ENCODE measurements around the gene SLC37A4.
"Not testable (repeated sequence)": the region's sequence is repeated elsewhere in the genome, so short reads cannot be mapped to it uniquely, and the experiment has no call there.

The SLC37A4 gene

GRCh38 chr11:119030329-119031047 is at the start of gene SLC37A4:
TSS of gene SLC37A4 (minus strand) at chr11:119030877.
- Histone ChIP-seq H3K27me3 (ENCODE audit: control insufficient read depth, insufficient read depth, low read length) (no peaks in the 10 kb centered on the region), H3K9ac (ENCODE audit: low read length) (peak within 1 kb of the TSS; percentile 84), H3K36me3 (ENCODE audit: control insufficient read depth, insufficient read depth, low read length) (peaks cover 37% of the 10 kb centered on the region), H3K4me1 (ENCODE audit: control insufficient read depth, insufficient read depth, low read length) (peaks cover 17% of the 10 kb centered on the region), H3K27ac (ENCODE audit: low read depth, low read length) (peak within 1 kb of the TSS; percentile 77), H3K4me3 (ENCODE audit: low read depth, low read length) (peak within 1 kb of the TSS; percentile 96), H3K9me3 (ENCODE audit: control insufficient read depth, insufficient read depth, low read depth, low read length) (no peaks in the 10 kb centered on the region)

DNA sequence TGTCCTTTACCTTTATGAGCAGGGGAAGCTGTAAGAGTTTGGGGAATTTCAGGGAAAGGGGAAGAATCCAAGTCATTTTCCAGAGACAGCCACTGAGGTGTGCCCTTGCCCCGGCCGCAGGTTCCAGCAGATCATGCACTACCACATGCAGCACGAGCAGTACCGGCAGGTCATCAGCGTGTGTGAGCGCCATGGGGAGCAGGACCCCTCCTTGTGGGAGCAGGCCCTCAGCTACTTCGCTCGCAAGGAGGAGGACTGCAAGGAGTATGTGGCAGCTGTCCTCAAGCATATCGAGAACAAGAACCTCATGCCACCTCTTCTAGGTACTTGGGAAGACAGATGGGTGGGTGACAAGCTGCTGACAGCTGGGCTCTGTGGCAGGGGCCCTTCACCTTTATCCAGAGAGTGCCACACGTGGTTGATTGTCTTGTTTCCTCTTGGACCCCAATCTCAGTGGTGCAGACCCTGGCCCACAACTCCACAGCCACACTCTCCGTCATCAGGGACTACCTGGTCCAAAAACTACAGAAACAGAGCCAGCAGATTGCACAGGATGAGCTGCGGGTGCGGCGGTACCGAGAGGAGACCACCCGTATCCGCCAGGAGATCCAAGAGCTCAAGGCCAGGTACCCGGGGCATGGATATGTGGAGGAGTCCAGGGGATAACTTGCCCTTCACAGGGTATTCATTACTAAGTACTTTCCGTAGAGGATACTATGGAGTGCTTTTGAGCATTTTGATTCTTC is 48.2 kb upstream of the SLC37A4 start:
- H3K9me3 ChIP-seq (ENCODE audit: control insufficient read depth, insufficient read depth, low read depth, low read length): no peaks in the 10 kb centered on the region
- H3K27me3 ChIP-seq (ENCODE audit: control insufficient read depth, insufficient read depth, low read length): no peaks in the 10 kb centered on the region
- H3K36me3 ChIP-seq (ENCODE audit: control insufficient read depth, insufficient read depth, low read length): peaks cover 66% of the 10 kb centered on the region
- H3K4me1 ChIP-seq (ENCODE audit: control insufficient read depth, insufficient read depth, low read length): no peaks in the 10 kb centered on the region
- H3K4me3 ChIP-seq (ENCODE audit: low read depth, low read length): no peak overlapping the region
- H3K9ac ChIP-seq (ENCODE audit: low read length): no peak overlapping the region
- no peak overlapping the region for H3K27ac ChIP-seq (ENCODE audit: low read depth, low read length)

DNA sequence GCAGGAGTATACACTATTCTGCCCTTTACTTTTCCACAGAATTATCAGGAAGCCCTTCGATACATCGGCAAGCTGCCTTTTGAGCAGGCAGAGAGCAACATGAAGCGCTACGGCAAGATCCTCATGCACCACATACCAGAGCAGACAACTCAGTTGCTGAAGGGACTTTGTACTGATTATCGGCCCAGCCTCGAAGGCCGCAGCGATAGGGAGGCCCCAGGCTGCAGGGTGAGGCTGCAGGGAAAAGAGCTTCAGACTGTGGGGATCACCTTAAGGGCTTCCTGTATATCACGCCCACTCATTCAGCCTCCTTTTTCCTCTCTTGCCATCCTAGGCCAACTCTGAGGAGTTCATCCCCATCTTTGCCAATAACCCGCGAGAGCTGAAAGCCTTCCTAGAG is 47.2 kb upstream of the SLC37A4 start:
- Histone ChIP-seq H3K4me1 (ENCODE audit: control insufficient read depth, insufficient read depth, low read length) (no peaks in the 10 kb centered on the region), H3K4me3 (ENCODE audit: low read depth, low read length) (no peak overlapping the region), H3K9me3 (ENCODE audit: control insufficient read depth, insufficient read depth, low read depth, low read length) (no peaks in the 10 kb centered on the region), H3K9ac (ENCODE audit: low read length) (no peak overlapping the region), H3K27ac (ENCODE audit: low read depth, low read length) (no peak overlapping the region), H3K27me3 (ENCODE audit: control insufficient read depth, insufficient read depth, low read length) (no peaks in the 10 kb centered on the region), H3K36me3 (ENCODE audit: control insufficient read depth, insufficient read depth, low read length) (peaks cover 76% of the 10 kb centered on the region)

GRCh38 chr11:119067371-119068222 is 36.9 kb upstream of the SLC37A4 start, which contains the start of gene VPS11:
TSS of gene VPS11 (plus strand) at chr11:119067818. CDS start at chr11:119067824, 6 bp downstream.
- Histone ChIP-seq H3K36me3 (ENCODE audit: control insufficient read depth, insufficient read depth, low read length) (peaks cover 28% of the 10 kb centered on the region), H3K27me3 (ENCODE audit: control insufficient read depth, insufficient read depth, low read length) (no peaks in the 10 kb centered on the region), H3K4me1 (ENCODE audit: control insufficient read depth, insufficient read depth, low read length) (no peaks in the 10 kb centered on the region), H3K9ac (ENCODE audit: low read length) (peak within 1 kb of the TSS; percentile 83), H3K4me3 (ENCODE audit: low read depth, low read length) (peak within 1 kb of the TSS; percentile 87), H3K27ac (ENCODE audit: low read depth, low read length) (no peak within 1 kb of the TSS), H3K9me3 (ENCODE audit: control insufficient read depth, insufficient read depth, low read depth, low read length) (no peaks in the 10 kb centered on the region)

DNA sequence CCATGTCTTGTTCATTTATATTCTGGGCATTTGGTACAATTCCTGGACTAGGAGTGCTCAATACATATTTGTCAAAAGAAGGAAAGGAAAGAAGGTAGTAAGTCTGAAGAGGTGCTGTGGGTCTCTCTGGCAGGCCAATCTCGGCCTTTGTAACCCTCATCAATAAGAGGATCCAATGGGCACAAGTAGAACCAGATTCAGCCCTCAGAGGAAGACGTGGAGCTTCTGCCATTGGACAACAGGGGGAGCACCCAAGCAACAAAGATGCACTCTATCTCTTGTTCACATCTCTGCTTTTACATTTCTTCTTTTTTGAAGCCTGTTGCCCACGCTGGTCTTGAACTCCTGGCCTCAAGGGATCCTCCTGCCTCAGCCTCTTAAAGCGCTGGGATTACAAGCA is 34.7 kb upstream of the SLC37A4 start:
- no peak overlapping the region for H3K9ac ChIP-seq (ENCODE audit: low read length)
- no peaks in the 10 kb centered on the region for H3K9me3 ChIP-seq (ENCODE audit: control insufficient read depth, insufficient read depth, low read depth, low read length)
- peaks cover 11% of the 10 kb centered on the region for H3K36me3 ChIP-seq (ENCODE audit: control insufficient read depth, insufficient read depth, low read length)
- H3K27me3 ChIP-seq (ENCODE audit: control insufficient read depth, insufficient read depth, low read length): no peaks in the 10 kb centered on the region
- H3K4me3 ChIP-seq (ENCODE audit: low read depth, low read length): no peak overlapping the region
- no peak overlapping the region for H3K27ac ChIP-seq (ENCODE audit: low read depth, low read length)
- no peaks in the 10 kb centered on the region for H3K4me1 ChIP-seq (ENCODE audit: control insufficient read depth, insufficient read depth, low read length)

DNA sequence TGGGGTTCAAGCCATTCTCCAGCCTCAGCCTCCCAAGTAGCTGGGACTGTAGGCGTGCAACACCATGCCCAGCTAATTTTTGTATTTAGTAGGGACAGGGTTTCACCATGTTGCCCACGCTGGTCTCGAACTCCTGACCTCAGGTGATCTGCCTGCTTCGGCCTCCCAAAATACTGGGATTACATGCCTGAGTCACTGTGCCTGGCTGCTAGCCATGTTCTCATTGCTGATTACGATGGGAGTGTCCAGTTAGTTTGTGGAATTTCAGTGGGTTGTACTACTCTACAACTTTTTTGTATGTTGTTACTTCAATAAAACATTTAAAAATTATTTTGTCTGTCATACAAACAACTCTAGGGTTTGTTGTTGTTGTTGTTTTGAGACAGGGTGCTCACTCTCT is 32.1 kb upstream of the SLC37A4 start:
- no peaks in the 10 kb centered on the region for H3K36me3 ChIP-seq (ENCODE audit: control insufficient read depth, insufficient read depth, low read length)
- H3K4me1 ChIP-seq (ENCODE audit: control insufficient read depth, insufficient read depth, low read length): no peaks in the 10 kb centered on the region
- H3K9ac ChIP-seq (ENCODE audit: low read length): no peak overlapping the region
- no peaks in the 10 kb centered on the region for H3K9me3 ChIP-seq (ENCODE audit: control insufficient read depth, insufficient read depth, low read depth, low read length)
- H3K27ac ChIP-seq (ENCODE audit: low read depth, low read length): no peak overlapping the region
- H3K27me3 ChIP-seq (ENCODE audit: control insufficient read depth, insufficient read depth, low read length): no peaks in the 10 kb centered on the region
- no peak overlapping the region for H3K4me3 ChIP-seq (ENCODE audit: low read depth, low read length)

DNA sequence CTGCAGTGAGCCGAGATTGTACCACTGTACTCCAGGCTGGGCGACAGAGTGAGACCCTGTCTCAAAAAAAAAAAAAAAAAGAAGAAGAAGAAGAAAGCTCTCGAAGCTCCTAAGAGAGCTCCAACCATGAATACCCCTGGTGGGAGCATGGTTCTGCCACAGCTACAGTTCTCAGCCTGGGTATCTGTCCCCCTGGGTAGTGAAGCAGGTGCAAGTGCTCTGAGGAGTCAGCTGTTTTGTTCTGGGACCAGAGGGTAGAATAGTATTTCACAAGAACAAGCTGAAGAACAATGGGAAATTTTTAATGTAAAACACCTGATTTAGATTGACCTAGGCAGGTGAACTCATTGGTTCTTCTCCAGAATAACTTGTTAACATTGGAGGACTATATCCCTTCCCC is 30.6 kb upstream of the SLC37A4 start:
- Histone ChIP-seq H3K36me3 (ENCODE audit: control insufficient read depth, insufficient read depth, low read length) (no peaks in the 10 kb centered on the region), H3K27ac (ENCODE audit: low read depth, low read length) (no peak overlapping the region), H3K9ac (ENCODE audit: low read length) (no peak overlapping the region), H3K27me3 (ENCODE audit: control insufficient read depth, insufficient read depth, low read length) (no peaks in the 10 kb centered on the region), H3K4me1 (ENCODE audit: control insufficient read depth, insufficient read depth, low read length) (no peaks in the 10 kb centered on the region), H3K4me3 (ENCODE audit: low read depth, low read length) (no peak overlapping the region), H3K9me3 (ENCODE audit: control insufficient read depth, insufficient read depth, low read depth, low read length) (no peaks in the 10 kb centered on the region)

GRCh38 chr11:119059128-119059527 is 28.5 kb upstream of the SLC37A4 start:
- not testable (repeated sequence) for H3K9ac ChIP-seq (ENCODE audit: low read length); H3K9me3 ChIP-seq (ENCODE audit: control insufficient read depth, insufficient read depth, low read depth, low read length); H3K27ac ChIP-seq (ENCODE audit: low read depth, low read length); H3K4me3 ChIP-seq (ENCODE audit: low read depth, low read length); H3K4me1 ChIP-seq (ENCODE audit: control insufficient read depth, insufficient read depth, low read length); H3K27me3 ChIP-seq (ENCODE audit: control insufficient read depth, insufficient read depth, low read length)
- H3K36me3 ChIP-seq (ENCODE audit: control insufficient read depth, insufficient read depth, low read length): peaks cover 17% of the 10 kb centered on the region

DNA sequence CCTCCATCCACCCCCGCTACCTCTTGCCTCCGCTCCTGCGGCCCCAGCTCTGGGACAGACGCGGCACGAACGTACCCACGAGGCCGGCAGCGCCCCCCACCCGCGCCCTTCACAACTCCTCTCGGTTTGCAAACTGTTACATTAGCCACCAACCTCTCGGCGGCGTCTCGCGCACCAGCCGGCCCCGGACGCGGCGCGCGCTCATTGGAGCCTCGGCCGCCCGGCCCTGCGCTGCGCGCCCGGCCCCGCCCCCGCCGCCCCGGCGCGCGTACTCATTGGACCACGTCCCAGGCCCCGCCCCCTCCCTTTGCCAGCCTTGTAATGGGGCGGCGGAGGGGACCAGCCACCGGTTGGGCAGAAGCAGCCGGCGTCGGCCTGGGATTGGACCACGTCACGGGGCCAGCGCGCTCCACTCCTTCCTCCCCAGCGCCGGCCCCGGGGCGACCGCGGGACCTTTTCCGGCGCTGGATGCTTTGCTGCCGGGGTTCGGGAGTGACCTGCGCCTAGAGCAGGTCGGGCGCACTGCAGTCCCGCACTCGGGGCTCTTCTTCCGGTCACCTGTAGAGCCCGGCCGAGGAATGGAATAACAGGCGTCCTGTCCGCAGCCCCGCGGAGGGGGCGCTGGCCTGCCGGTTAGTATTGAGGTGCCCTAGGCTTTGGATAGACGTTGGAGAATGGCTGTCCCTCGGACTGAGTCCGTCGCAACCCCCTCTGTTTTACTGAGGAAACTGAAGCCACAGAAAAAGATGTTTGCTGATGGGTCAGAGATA is 26.5 kb upstream of the SLC37A4 start, which contains the start of gene HYOU1:
Gene HYOU1, minus strand, starts transcription at position 206 of the 770 bp plus-strand sequence. CDS start 1,045 bp downstream, outside the sequence.
- Histone ChIP-seq H3K27ac (ENCODE audit: low read depth, low read length) (peak within 1 kb of the TSS; percentile 93), H3K4me1 (ENCODE audit: control insufficient read depth, insufficient read depth, low read length) (peaks cover 6% of the 10 kb centered on the region), H3K36me3 (ENCODE audit: control insufficient read depth, insufficient read depth, low read length) (peaks cover 36% of the 10 kb centered on the region), H3K4me3 (ENCODE audit: low read depth, low read length) (peak within 1 kb of the TSS; percentile 96), H3K9me3 (ENCODE audit: control insufficient read depth, insufficient read depth, low read depth, low read length) (no peaks in the 10 kb centered on the region), H3K27me3 (ENCODE audit: control insufficient read depth, insufficient read depth, low read length) (no peaks in the 10 kb centered on the region), H3K9ac (ENCODE audit: low read length) (peak within 1 kb of the TSS; percentile 92)

- Histone ChIP-seq H3K4me3 (ENCODE audit: low read depth, low read length) (peak overlapping the region; percentile 78), H3K9ac (ENCODE audit: low read length) (peak overlapping the region; percentile 92), H3K36me3 (ENCODE audit: control insufficient read depth, insufficient read depth, low read length) (peaks cover 43% of the 10 kb centered on the region), H3K27ac (ENCODE audit: low read depth, low read length) (peak overlapping the region; percentile 93), H3K9me3 (ENCODE audit: control insufficient read depth, insufficient read depth, low read depth, low read length) (no peaks in the 10 kb centered on the region), H3K4me1 (ENCODE audit: control insufficient read depth, insufficient read depth, low read length) (peaks cover 6% of the 10 kb centered on the region), H3K27me3 (ENCODE audit: control insufficient read depth, insufficient read depth, low read length) (no peaks in the 10 kb centered on the region)
Observed at GRCh38 chr11:119056421-119056999, 25.8 kb upstream of the SLC37A4 start.
